ENCODE measurements around the gene CADM3.

Gene CADM3

GRCh38 chr1:159207080-159207479 lies 35.7 kb downstream of the CADM3 start:
- DNase-seq (ENCODE audit: low read depth): no peak

GRCh38 chr1:159207774-159208173 lies 36.4 kb downstream of the CADM3 start:
- DNase-seq (ENCODE audit: low read depth): no peak

GRCh38 chr1:159208175-159208825 lies 36.9 kb downstream of the CADM3 start:
- DNase-seq (ENCODE audit: low read depth): peak; percentile 79

- no peak for DNase-seq (ENCODE audit: low read depth)
These were observed 37.6 kb downstream of the CADM3 start for GRCh38 chr1:159209061-159209460.

- peak; percentile 69 for DNase-seq (ENCODE audit: low read depth)
These were observed 40.1 kb downstream of the CADM3 start for GRCh38 chr1:159211331-159212136.

- DNase-seq (ENCODE audit: low read depth): no peak
These were observed 41.2 kb downstream of the CADM3 start for GRCh38 chr1:159212596-159212995.

GRCh38 chr1:159214149-159214760 lies 42.8 kb downstream of the CADM3 start:
- DNase-seq (ENCODE audit: low read depth): peak; percentile 39

- DNase-seq (ENCODE audit: low read depth): no peak
These were observed 47.5 kb downstream of the CADM3 start for GRCh38 chr1:159218649-159219636.

GRCh38 chr1:159222075-159222865 lies 50.9 kb downstream of the CADM3 start:
- DNase-seq (ENCODE audit: low read depth): no peak

GRCh38 chr1:159223004-159223403 lies 51.6 kb downstream of the CADM3 start:
- DNase-seq (ENCODE audit: low read depth): no peak

- no peak for DNase-seq (ENCODE audit: low read depth)
These were observed 57.1 kb downstream of the CADM3 start for GRCh38 chr1:159228554-159228953.

GRCh38 chr1:159229260-159229885 lies 58.0 kb downstream of the CADM3 start:
- no peak for DNase-seq (ENCODE audit: low read depth)

GRCh38 chr1:159229896-159230295 lies 58.5 kb downstream of the CADM3 start:
- DNase-seq (ENCODE audit: low read depth): peak; percentile 54

GRCh38 chr1:159239551-159240220 lies 68.3 kb downstream of the CADM3 start:
- DNase-seq (ENCODE audit: low read depth): no peak

- peak; percentile 84 for DNase-seq (ENCODE audit: low read depth)
These were observed 75.9 kb downstream of the CADM3 start for GRCh38 chr1:159247266-159247665.

GRCh38 chr1:159248311-159248710 lies 76.9 kb downstream of the CADM3 start:
- DNase-seq (ENCODE audit: low read depth): no peak

- peak; percentile 25 for DNase-seq (ENCODE audit: low read depth)
These were observed 79.3 kb downstream of the CADM3 start for GRCh38 chr1:159250638-159251216.
